DMS53 treated with DMSO at 0.1 percent for 48 hours (cell line): ENCODE results near the gene ANKRD13A.
"Not testable (repeated sequence)": the region's sequence is repeated elsewhere in the genome, so short reads cannot be mapped to it uniquely, and the experiment has no call there.

Experiments
- DNase-seq: peaks from one replicate; lab custom pipeline; 2025; ENCODE audit not compliant: unreplicated experiment; lab: John Stamatoyannopoulos, UW

The ANKRD13A gene

GRCh38 chr12:110077800-110078199 is 78.6 kb downstream of the ANKRD13A start:
- no peak for DNase-seq

- DNase-seq: peak; percentile 90
These were observed 80.5 kb downstream of the ANKRD13A start for GRCh38 chr12:110079477-110080400.

- DNase-seq: no peak
These were observed 81.2 kb downstream of the ANKRD13A start for GRCh38 chr12:110080410-110080809.

GRCh38 chr12:110084314-110085015 is 85.2 kb downstream of the ANKRD13A start:
- DNase-seq: no peak

- not testable (repeated sequence) for DNase-seq
These were observed 89.0 kb downstream of the ANKRD13A start for GRCh38 chr12:110088216-110088615.

GRCh38 chr12:110088936-110089335 is 89.7 kb downstream of the ANKRD13A start:
- DNase-seq: no peak
